Caco-2 (cell line): ENCODE results near the gene RETREG1. TPM values are rescaled to one million over a fixed set of nuclear protein-coding genes. Genes with fewer than 3 reads are reported as not detected.

Experiments
- BruUV-seq: library from RNA; stranded (reverse); fragments of 400-500 nt; replicated peaks from 2 replicates; lab custom pipeline; 2021; lab: Mats Ljungman, UMichigan
- CTCF ChIA-PET: fragments of 300-600 bp; sonication (Branson Sonifier 250); formaldehyde crosslinking; loops from one replicate; lab custom pipeline; 2022; ENCODE audit warnings: antibody characterized with exemption; lab: Charles Lee
- POLR2A ChIA-PET: fragments of 300-600 bp; sonication (Branson Sonifier 250); formaldehyde crosslinking; loops from one replicate; lab custom pipeline; 2022; ENCODE audit warnings: antibody characterized with exemption; lab: Charles Lee
- DNase-seq, 2 experiments: peaks; one replicate each; pipeline versions ENCODE4 v3.0.0 to v3.0.0-alpha.2; 2020 to 2022
- H3K27me3 ChIP-seq: replicated peaks from 2 replicates; pipeline ENCODE4 v1.6.0; 2011; ENCODE audit warnings: low read length; ENCODE audit not compliant: control insufficient read depth, insufficient read depth
- H3K36me3 ChIP-seq: 2 replicates; pipeline ENCODE4 v1.5.1; 2011; ENCODE audit warnings: low read length; ENCODE audit not compliant: control insufficient read depth, insufficient read depth
- H3K4me1 ChIP-seq: fragments of 250-450 bp; sonication (Bioruptor Pico); 2 replicates; pipeline ENCODE4 v1.5.1; 2020; ENCODE audit warnings: mild to moderate bottlenecking
- H3K4me3 ChIP-seq: 2 replicates; pipeline ENCODE4 v1.5.1; 2011; ENCODE audit warnings: low read depth, mild to moderate bottlenecking, control low read depth, low read length
- H3K9me3 ChIP-seq: fragments of 250-450 bp; sonication (Bioruptor Pico); 2 replicates; pipeline ENCODE4 v1.5.1; 2020; ENCODE audit warnings: mild to moderate bottlenecking, moderate library complexity
- H3K27ac Mint-ChIP-seq: one replicate; pipeline ENCODE4 v1.8.0; 2022; ENCODE audit warnings: mixed read lengths; ENCODE audit not compliant: unreplicated experiment
- H3K27me3 Mint-ChIP-seq: one replicate; pipeline ENCODE4 v1.8.0; 2022; ENCODE audit warnings: mixed read lengths; ENCODE audit not compliant: insufficient read depth, unreplicated experiment
- H3K36me3 Mint-ChIP-seq: one replicate; pipeline ENCODE4 v1.8.0; 2022; ENCODE audit warnings: mild to moderate bottlenecking, mixed read lengths; ENCODE audit not compliant: insufficient read depth, unreplicated experiment
- H3K4me1 Mint-ChIP-seq: one replicate; pipeline ENCODE4 v1.8.0; 2022; ENCODE audit warnings: low read depth, mixed read lengths; ENCODE audit not compliant: unreplicated experiment
- H3K4me3 Mint-ChIP-seq: one replicate; pipeline ENCODE4 v1.8.0; 2022; ENCODE audit warnings: mild to moderate bottlenecking, moderate library complexity, mixed read lengths; ENCODE audit not compliant: unreplicated experiment
- H3K9me3 Mint-ChIP-seq: one replicate; pipeline ENCODE4 v1.8.0; 2022; ENCODE audit warnings: mixed read lengths; ENCODE audit not compliant: unreplicated experiment
- CTCF ChIP-seq, 2 experiments: fragments of 200-600 bp in 1 of 2; IDR thresholded peaks; 1 replicate in 1 of 2; 2 replicates in 1 of 2; pipeline versions ENCODE4 v1.5.1 to v1.8.0; 2011 to 2022; ENCODE audit warnings: antibody characterized with exemption in 1 of 2, control low read depth in 1 of 2, inconsistent platforms in 1 of 2, low read depth in 1 of 2, low read length in 1 of 2, mild to moderate bottlenecking in 1 of 2, moderate library complexity in 1 of 2; ENCODE audit not compliant: insufficient read depth in 1 of 2, severe bottlenecking in 1 of 2, unreplicated experiment in 1 of 2
- intact Hi-C: fragments of 100-400 bp; cut with micrococcal nuclease; formaldehyde crosslinking; loops from one replicate; pipeline ENCODE4 v1.10.0; 2022; ENCODE audit not compliant: unreplicated experiment
- total RNA-seq: library from RNA; stranded (reverse); gene quantifications from 2 replicates; pipeline ENCODE4 v1.2.3, GENCODE V29; 2022

RETREG1 gene
- total RNA-seq, 1 experiment from 2014 or later: 15.1 TPM

GRCh38 chr5:16600397-16600796, 16.4 kb downstream of the RETREG1 start:
- POLR2A ChIA-PET: interaction anchor here (0.5 kb wide), 1 partner anchor 228 kb away, joined by 8 read pairs; no protein-coding TSS in a partner anchor
- Mint-ChIP-seq H3K27ac (no peak overlapping the region), H3K36me3 (peaks cover 5% of the 10 kb centered on the region), H3K9me3 (no peaks in the 10 kb centered on the region), H3K4me3 (no peak overlapping the region), H3K4me1 (peaks cover 9% of the 10 kb centered on the region), H3K27me3 (no peaks in the 10 kb centered on the region)
- intact Hi-C loops: no loop called here
- Histone ChIP-seq H3K27me3 (no peaks in the 10 kb centered on the region), H3K36me3 (no peaks in the 10 kb centered on the region), H3K4me1 (no peaks in the 10 kb centered on the region), H3K4me3 (no peak overlapping the region), H3K9me3 (no peaks in the 10 kb centered on the region)
- BruUV-seq: no TSS peak
- no peak for TF ChIP-seq CTCF (IDR thresholded peaks at IDR 0.05; ENCODE audit: insufficient read depth in 1 of 2, low read depth in 1 of 2, low read length in 1 of 2, severe bottlenecking in 1 of 2, unreplicated experiment in 1 of 2)
- no peak for DNase-seq
- CTCF ChIA-PET: no interaction called here

- H3K27me3 Mint-ChIP-seq: no peaks in the 10 kb centered on the region
- intact Hi-C loops: no loop called here
- H3K36me3 ChIP-seq: no peaks in the 10 kb centered on the region
- no peak for DNase-seq
- no peaks in the 10 kb centered on the region for H3K9me3 Mint-ChIP-seq
- no peaks in the 10 kb centered on the region for H3K9me3 ChIP-seq
- CTCF ChIA-PET: no interaction called here
- no peak overlapping the region for H3K27ac Mint-ChIP-seq
- no peak for TF ChIP-seq CTCF (IDR thresholded peaks at IDR 0.05; ENCODE audit: insufficient read depth in 1 of 2, low read depth in 1 of 2, low read length in 1 of 2, severe bottlenecking in 1 of 2, unreplicated experiment in 1 of 2)
- H3K27me3 ChIP-seq: no peaks in the 10 kb centered on the region
- no peaks in the 10 kb centered on the region for H3K4me1 ChIP-seq
- H3K4me3 ChIP-seq: no peak overlapping the region
- peaks cover 5% of the 10 kb centered on the region for H3K36me3 Mint-ChIP-seq
- no peak overlapping the region for H3K4me3 Mint-ChIP-seq
- BruUV-seq: no TSS peak
- POLR2A ChIA-PET: no interaction called here
- peaks cover 4% of the 10 kb centered on the region for H3K4me1 Mint-ChIP-seq
These were observed 18.7 kb downstream of the RETREG1 start for GRCh38 chr5:16597946-16598694.

DNA sequence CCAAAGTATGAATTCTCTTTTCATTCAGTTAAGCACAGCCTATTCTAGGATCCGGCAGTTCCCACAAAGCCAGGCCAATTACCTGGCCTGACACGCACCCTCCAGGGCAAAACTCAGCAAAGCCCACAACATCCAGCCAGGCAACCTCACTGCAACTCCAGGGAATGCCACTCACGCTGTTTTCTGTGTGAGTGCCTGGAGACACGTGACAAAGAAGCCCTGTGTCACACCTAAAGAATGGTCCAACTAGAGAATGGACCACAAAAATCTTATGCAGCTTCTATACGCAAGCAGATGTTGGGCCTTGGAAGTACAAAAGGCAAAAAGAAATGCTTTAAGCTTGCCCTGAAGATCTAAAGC, 20.2 kb downstream of the RETREG1 start:
- Mint-ChIP-seq H3K9me3 (no peaks in the 10 kb centered on the region), H3K4me3 (no peak overlapping the region), H3K27me3 (no peaks in the 10 kb centered on the region), H3K4me1 (peaks cover 8% of the 10 kb centered on the region), H3K36me3 (peaks cover under 1% of the 10 kb centered on the region), H3K27ac (no peak overlapping the region)
- intact Hi-C loops: no loop called here
- DNase-seq: no peak
- H3K27me3 ChIP-seq: no peaks in the 10 kb centered on the region
- BruUV-seq: no TSS peak
- H3K4me3 ChIP-seq: no peak overlapping the region
- no peaks in the 10 kb centered on the region for H3K9me3 ChIP-seq
- no peak for TF ChIP-seq CTCF (IDR thresholded peaks at IDR 0.05; ENCODE audit: insufficient read depth in 1 of 2, low read depth in 1 of 2, low read length in 1 of 2, severe bottlenecking in 1 of 2, unreplicated experiment in 1 of 2)
- no peaks in the 10 kb centered on the region for H3K36me3 ChIP-seq
- peaks cover 2% of the 10 kb centered on the region; the same call in 1 of the 2 replicates for H3K4me1 ChIP-seq
- CTCF ChIA-PET: no interaction called here
- POLR2A ChIA-PET: no interaction called here
